BLaER1 (cell line): Measurements from ENCODE around the gene UPK2.
"Not testable (repeated sequence)": the region's sequence is repeated elsewhere in the genome, so short reads cannot be mapped to it uniquely, and the experiment has no call there.

Source experiments
- H3K27ac ChIP-seq: shearing (Covaris generic); formaldehyde crosslinking; 2 replicates; pipeline ENCODE4 v1.8.1; 2022
- H3K27me3 ChIP-seq: shearing (Covaris generic); formaldehyde crosslinking; 2 replicates; pipeline ENCODE4 v1.8.1; 2022
- H3K36me3 ChIP-seq: shearing (Covaris generic); formaldehyde crosslinking; 2 replicates; pipeline ENCODE4 v1.8.1; 2022
- H3K4me1 ChIP-seq: shearing (Covaris generic); formaldehyde crosslinking; 2 replicates; pipeline ENCODE4 v1.8.1; 2022
- H3K4me2 ChIP-seq: shearing (Covaris generic); formaldehyde crosslinking; 2 replicates; pipeline ENCODE4 v1.8.1; 2022
- H3K4me3 ChIP-seq: shearing (Covaris generic); formaldehyde crosslinking; 2 replicates; pipeline ENCODE4 v1.8.1; 2022
- H3K9ac ChIP-seq: shearing (Covaris generic); formaldehyde crosslinking; 2 replicates; pipeline ENCODE4 v1.8.1; 2022
- H3K9me3 ChIP-seq: shearing (Covaris generic); formaldehyde crosslinking; 2 replicates; pipeline ENCODE4 v1.8.1; 2022
- H4K20me1 ChIP-seq: shearing (Covaris generic); formaldehyde crosslinking; 2 replicates; pipeline ENCODE4 v1.8.1; 2022
- Cebpa-rat ChIP-seq: shearing (Covaris generic); IDR thresholded peaks from 2 replicates; pipeline ENCODE4 v1.8.1; 2022

UPK2 gene

DNA sequence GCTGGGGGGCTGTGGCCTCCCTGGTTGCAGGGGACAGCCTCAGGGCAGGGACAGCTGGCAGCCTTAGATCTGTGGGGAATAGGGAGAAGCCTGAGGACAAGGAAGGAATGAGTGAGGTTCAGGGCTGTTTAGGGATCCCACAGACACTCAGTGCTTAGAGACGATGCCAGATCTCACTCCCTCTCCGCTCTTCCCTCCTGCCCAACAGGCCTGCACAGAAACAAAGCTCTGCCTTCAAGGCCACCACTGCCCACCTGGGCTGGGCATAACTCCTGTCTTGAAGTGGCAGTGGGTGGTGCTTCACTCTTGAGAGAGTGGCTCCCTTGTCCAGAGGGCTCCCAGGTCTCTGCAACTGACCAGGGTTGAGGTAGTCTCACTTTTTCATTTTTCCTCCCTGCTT is 28.7 kb downstream of the UPK2 start:
- no peak overlapping the region for H3K27ac ChIP-seq
- no peaks in the 10 kb centered on the region for H3K36me3 ChIP-seq
- no peak overlapping the region for H3K4me3 ChIP-seq
- no peaks in the 10 kb centered on the region for H3K4me1 ChIP-seq
- no peaks in the 10 kb centered on the region for H3K9me3 ChIP-seq
- H3K9ac ChIP-seq: no peak overlapping the region
- H4K20me1 ChIP-seq: no peaks in the 10 kb centered on the region
- no peak overlapping the region for H3K4me2 ChIP-seq
- no peaks in the 10 kb centered on the region for H3K27me3 ChIP-seq
- TF ChIP-seq Cebpa-rat: no peak

- Histone ChIP-seq H3K27me3 (no peaks in the 10 kb centered on the region), H3K4me1 (no peaks in the 10 kb centered on the region), H3K9ac (no peak overlapping the region), H3K36me3 (peaks cover 5% of the 10 kb centered on the region; the same call in 1 of the 2 replicates), H3K4me2 (no peak overlapping the region), H4K20me1 (no peaks in the 10 kb centered on the region), H3K4me3 (no peak overlapping the region), H3K27ac (no peak overlapping the region), H3K9me3 (peaks cover 18% of the 10 kb centered on the region)
- TF ChIP-seq Cebpa-rat: no peak
Observed at GRCh38 chr11:118988280-118988679, 32.2 kb downstream of the UPK2 start.

- not testable (repeated sequence) for H3K9ac ChIP-seq, H3K4me2 ChIP-seq, H3K4me1 ChIP-seq, H4K20me1 ChIP-seq, H3K4me3 ChIP-seq, H3K27me3 ChIP-seq, H3K27ac ChIP-seq
- peaks cover 12% of the 10 kb centered on the region for H3K36me3 ChIP-seq
- H3K9me3 ChIP-seq: peaks cover 18% of the 10 kb centered on the region
Observed at GRCh38 chr11:118991486-118992038, 35.5 kb downstream of the UPK2 start.

DNA sequence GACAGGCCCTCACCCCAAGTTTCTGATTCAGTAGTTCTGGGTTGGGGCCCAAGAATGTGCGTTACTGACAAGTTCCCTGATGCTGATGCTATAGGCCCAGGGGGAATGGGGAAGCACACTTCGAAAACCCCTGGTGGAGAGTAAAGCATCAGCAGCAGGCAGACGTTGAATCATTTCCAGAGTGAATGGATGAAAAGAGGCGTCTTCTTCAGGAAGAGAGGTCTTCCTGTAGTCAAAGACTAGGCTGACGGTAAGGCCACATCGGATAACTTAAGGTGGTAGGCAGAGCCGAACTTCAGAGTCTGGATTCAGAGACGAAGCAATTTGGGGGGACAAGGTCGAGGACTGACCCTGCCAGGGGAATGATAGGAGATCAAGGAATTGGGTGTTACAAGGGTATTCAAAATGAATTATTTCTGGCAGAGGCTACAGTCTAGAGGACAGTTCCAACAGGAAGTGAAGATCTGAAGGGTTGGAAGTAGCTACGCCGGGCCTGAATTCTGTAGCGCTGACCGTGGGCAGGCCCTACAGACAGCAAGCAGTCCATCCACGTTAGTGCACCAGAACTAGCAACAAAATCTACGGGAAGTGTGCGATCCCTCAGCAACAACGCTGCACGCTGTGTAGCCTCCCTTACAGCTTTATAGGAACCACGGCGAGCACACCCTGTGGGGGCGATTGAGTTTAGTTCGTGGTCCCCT is 41.0 kb downstream of the UPK2 start:
- Histone ChIP-seq H3K4me3 (peak overlapping the region; percentile 86), H4K20me1 (no peaks in the 10 kb centered on the region), H3K4me2 (peak overlapping the region; percentile 91), H3K27me3 (no peaks in the 10 kb centered on the region), H3K36me3 (peaks cover 40% of the 10 kb centered on the region), H3K4me1 (peaks cover 27% of the 10 kb centered on the region), H3K9ac (peak overlapping the region; percentile 87), H3K9me3 (peaks cover 10% of the 10 kb centered on the region), H3K27ac (peak overlapping the region; percentile 65)
- no peak for TF ChIP-seq Cebpa-rat

- peak within 1 kb of the TSS; percentile 65 for H3K27ac ChIP-seq
- TF ChIP-seq Cebpa-rat: no peak
- H3K4me1 ChIP-seq: peaks cover 27% of the 10 kb centered on the region
- peaks cover 3% of the 10 kb centered on the region for H3K9me3 ChIP-seq
- peak within 1 kb of the TSS; percentile 91 for H3K4me2 ChIP-seq
- peak within 1 kb of the TSS; percentile 87 for H3K9ac ChIP-seq
- no peaks in the 10 kb centered on the region for H3K27me3 ChIP-seq
- peak within 1 kb of the TSS; percentile 86 for H3K4me3 ChIP-seq
- no peaks in the 10 kb centered on the region for H4K20me1 ChIP-seq
- H3K36me3 ChIP-seq: peaks cover 45% of the 10 kb centered on the region
Observed at GRCh38 chr11:118997627-118998387, 41.7 kb downstream of the UPK2 start, which contains the start of gene CENATAC. CENATAC (plus strand) TSS chr11:118998138; CDS start chr11:118998198, 60 bp downstream.

- Histone ChIP-seq H3K4me1 (peaks cover 27% of the 10 kb centered on the region), H3K27ac (peak overlapping the region; percentile 65), H3K36me3 (peaks cover 48% of the 10 kb centered on the region), H3K4me2 (peak overlapping the region; percentile 91), H3K9ac (peak overlapping the region; percentile 87), H3K9me3 (no peaks in the 10 kb centered on the region), H3K27me3 (no peaks in the 10 kb centered on the region), H4K20me1 (no peaks in the 10 kb centered on the region), H3K4me3 (peak overlapping the region; percentile 86)
- TF ChIP-seq Cebpa-rat: no peak
Observed at GRCh38 chr11:118998388-118998717, 42.3 kb downstream of the UPK2 start.

GRCh38 chr11:118998822-118999221 is 42.7 kb downstream of the UPK2 start:
- no peak for TF ChIP-seq Cebpa-rat
- H3K36me3 ChIP-seq: peaks cover 53% of the 10 kb centered on the region
- no peak overlapping the region for H3K27ac ChIP-seq
- no peaks in the 10 kb centered on the region for H4K20me1 ChIP-seq
- H3K4me1 ChIP-seq: peaks cover 27% of the 10 kb centered on the region
- H3K9me3 ChIP-seq: no peaks in the 10 kb centered on the region
- H3K4me2 ChIP-seq: peak overlapping the region; percentile 91
- no peaks in the 10 kb centered on the region for H3K27me3 ChIP-seq
- H3K9ac ChIP-seq: peak overlapping the region; percentile 87
- H3K4me3 ChIP-seq: peak overlapping the region; percentile 86

DNA sequence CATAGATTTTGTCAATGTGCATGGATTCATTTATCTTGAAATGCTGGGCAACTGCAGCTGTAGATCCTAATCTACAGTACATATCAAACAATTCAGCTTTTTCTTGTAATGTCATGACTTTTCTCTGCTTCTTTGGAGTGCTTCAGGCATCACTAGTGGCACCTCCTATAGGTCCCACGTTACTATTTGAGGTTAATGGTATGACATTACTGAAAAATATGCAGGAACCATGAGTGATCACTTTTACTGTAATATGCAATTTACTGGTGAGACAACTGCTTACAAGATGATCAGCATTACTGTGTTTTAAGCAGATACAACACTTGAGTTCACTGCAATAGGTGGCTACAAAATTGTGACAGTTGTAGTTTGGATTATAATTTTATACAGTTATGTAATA is 44.8 kb downstream of the UPK2 start:
- Histone ChIP-seq H3K36me3 (peaks cover 68% of the 10 kb centered on the region), H3K4me2 (no peak overlapping the region)
- TF ChIP-seq Cebpa-rat: no peak

DNA sequence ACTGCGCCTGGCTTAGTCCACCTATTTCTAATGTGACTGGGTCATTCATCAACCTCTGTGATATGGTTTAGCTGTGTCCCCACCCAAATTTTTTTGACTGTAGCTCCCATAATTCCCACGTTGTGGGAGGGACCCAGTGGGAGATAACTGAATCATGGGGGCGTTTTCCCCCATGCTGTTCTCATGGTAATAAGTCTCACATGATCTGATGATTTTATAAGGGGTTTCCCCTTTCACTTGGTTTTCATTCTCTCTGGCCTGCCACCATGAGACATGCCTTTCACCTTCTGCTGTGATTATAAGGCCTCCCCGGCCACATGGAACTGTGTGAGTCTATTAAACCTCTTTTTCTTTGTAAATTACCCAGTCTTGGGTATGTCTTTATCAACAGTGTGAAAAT is 50.6 kb downstream of the UPK2 start:
- H3K9me3 ChIP-seq: no peaks in the 10 kb centered on the region
- no peak overlapping the region for H3K9ac ChIP-seq
- no peak overlapping the region for H3K4me2 ChIP-seq
- peaks cover 96% of the 10 kb centered on the region for H3K36me3 ChIP-seq
- H3K4me1 ChIP-seq: no peaks in the 10 kb centered on the region
- peaks cover 11% of the 10 kb centered on the region; the same call in 1 of the 2 replicates for H4K20me1 ChIP-seq
- no peak for TF ChIP-seq Cebpa-rat
- no peaks in the 10 kb centered on the region for H3K27me3 ChIP-seq
- no peak overlapping the region for H3K4me3 ChIP-seq
- no peak overlapping the region for H3K27ac ChIP-seq

More for the DNA sequence above, 44.8 kb downstream of the UPK2 start:
- Histone ChIP-seq H3K9ac (no peak overlapping the region), H3K9me3 (no peaks in the 10 kb centered on the region), H3K4me1 (peaks cover 27% of the 10 kb centered on the region), H4K20me1 (no peaks in the 10 kb centered on the region), H3K27me3 (no peaks in the 10 kb centered on the region), H3K4me3 (no peak overlapping the region), H3K27ac (no peak overlapping the region)
